Measurements from ENCODE around the gene TRPV6. TPM values are rescaled to one million over a fixed set of nuclear protein-coding genes. Genes with fewer than 3 reads are reported as not detected.

The TRPV6 gene
- total RNA-seq, 1 experiment from 2014 or later: not detected

DNA sequence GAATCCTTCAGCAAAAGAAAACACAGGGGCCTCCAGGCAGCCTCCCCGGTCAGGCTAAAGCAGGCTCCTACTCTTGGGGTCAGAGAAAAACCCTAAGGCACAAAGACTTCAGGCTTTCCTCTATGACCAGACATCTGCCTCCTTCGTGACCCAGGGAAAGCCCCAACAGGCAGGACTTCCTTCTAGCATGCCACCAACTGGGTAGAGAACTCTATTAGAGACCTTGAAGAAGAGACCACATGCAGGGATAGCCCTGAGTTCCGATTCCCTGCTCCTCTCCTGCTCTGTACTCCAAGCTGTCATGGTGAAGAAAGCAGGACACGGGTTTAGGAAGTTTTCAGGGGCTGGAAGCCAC, 1.3 kb downstream of the TRPV6 start:
- no peak overlapping the region for H3K4me3 ChIP-seq (ENCODE audit: low read depth, low read length, poor library complexity, severe bottlenecking)
- no TSS peak for BruUV-seq (replicated peaks)
- H3K36me3 ChIP-seq (ENCODE audit: insufficient read depth, low read length, poor library complexity, severe bottlenecking): no peaks in the 10 kb centered on the region
- H3K9me3 ChIP-seq (ENCODE audit: low read depth, low read length, poor library complexity, severe bottlenecking): no peaks in the 10 kb centered on the region
- intact Hi-C loops (cut with micrococcal nuclease; ENCODE audit: unreplicated experiment): loop anchor here (5.0 kb wide), 1 partner anchor 118 kb away; no protein-coding TSS in a partner anchor
- ChIA-PET CTCF (no interaction called here), POLR2A (ENCODE audit: low non-redundant PET) (no interaction called here)
- peaks cover 30% of the 10 kb centered on the region for H3K27me3 ChIP-seq (replicated peaks; ENCODE audit: insufficient read depth, low read depth, low read length, poor library complexity)
- no peak for TF ChIP-seq EZH2 (IDR thresholded peaks at IDR 0.05; ENCODE audit: borderline replicate concordance, low read depth, low read length, poor library complexity, severe bottlenecking)
- TF ChIP-seq, protein P1, sequence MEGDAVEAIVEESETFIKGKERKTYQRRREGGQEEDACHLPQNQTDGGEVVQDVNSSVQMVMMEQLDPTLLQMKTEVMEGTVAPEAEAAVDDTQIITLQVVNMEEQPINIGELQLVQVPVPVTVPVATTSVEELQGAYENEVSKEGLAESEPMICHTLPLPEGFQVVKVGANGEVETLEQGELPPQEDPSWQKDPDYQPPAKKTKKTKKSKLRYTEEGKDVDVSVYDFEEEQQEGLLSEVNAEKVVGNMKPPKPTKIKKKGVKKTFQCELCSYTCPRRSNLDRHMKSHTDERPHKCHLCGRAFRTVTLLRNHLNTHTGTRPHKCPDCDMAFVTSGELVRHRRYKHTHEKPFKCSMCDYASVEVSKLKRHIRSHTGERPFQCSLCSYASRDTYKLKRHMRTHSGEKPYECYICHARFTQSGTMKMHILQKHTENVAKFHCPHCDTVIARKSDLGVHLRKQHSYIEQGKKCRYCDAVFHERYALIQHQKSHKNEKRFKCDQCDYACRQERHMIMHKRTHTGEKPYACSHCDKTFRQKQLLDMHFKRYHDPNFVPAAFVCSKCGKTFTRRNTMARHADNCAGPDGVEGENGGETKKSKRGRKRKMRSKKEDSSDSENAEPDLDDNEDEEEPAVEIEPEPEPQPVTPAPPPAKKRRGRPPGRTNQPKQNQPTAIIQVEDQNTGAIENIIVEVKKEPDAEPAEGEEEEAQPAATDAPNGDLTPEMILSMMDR (conservative IDR thresholded peaks at IDR 0.05; ENCODE audit: low read depth, low read length): no peak
- DNase-seq (ENCODE audit: low spot score): no peak
- no peaks in the 10 kb centered on the region for H3K4me1 ChIP-seq (ENCODE audit: insufficient read depth, low read length, poor library complexity, severe bottlenecking)
- no peak overlapping the region for H3K27ac ChIP-seq (ENCODE audit: low read depth, low read length, poor library complexity, severe bottlenecking)

DNA sequence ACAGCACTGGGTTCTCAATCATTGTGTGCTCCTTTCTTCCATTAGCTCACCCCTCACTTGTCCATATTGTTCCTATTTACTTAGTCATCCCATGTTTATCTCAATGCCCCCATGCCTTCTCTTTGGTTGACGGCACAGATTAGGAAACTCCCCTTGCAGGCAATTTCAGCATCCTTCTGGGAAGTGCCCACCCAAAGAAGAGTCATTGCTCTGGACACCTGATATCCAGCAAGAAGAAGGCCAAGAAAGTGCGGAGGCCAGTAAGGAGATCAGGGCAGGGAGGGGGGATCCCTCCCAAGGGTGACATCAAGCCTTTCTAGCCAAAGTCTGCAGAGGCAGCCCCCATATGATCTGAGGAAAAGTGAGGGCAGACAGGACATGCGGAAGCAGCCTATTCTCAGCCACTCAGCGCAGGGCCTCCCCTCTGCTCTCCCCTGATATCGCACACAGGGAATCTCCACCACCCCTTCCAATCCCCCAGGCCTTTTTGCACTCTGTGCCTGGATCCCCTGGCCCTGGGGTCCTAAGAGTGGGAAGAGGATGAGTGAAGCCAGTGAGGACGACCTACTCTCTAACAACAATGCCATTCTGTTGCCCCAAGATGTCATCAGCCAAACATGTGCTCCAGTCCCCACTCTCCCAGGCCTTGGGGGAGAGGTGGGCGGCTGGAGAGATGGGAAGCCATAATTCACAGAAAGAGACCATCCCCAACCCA, 1.8 kb downstream of the TRPV6 start:
- BruUV-seq (replicated peaks): no TSS peak
- peaks cover 30% of the 10 kb centered on the region for H3K27me3 ChIP-seq (replicated peaks; ENCODE audit: insufficient read depth, low read depth, low read length, poor library complexity)
- DNase-seq (ENCODE audit: low spot score): no peak
- no peaks in the 10 kb centered on the region for H3K36me3 ChIP-seq (ENCODE audit: insufficient read depth, low read length, poor library complexity, severe bottlenecking)
- TF ChIP-seq, protein P1 (conservative IDR thresholded peaks at IDR 0.05; ENCODE audit: low read depth, low read length): no peak
- TF ChIP-seq EZH2 (IDR thresholded peaks at IDR 0.05; ENCODE audit: borderline replicate concordance, low read depth, low read length, poor library complexity, severe bottlenecking): no peak
- CTCF ChIA-PET: no interaction called here
- no peak overlapping the region for H3K4me3 ChIP-seq (ENCODE audit: low read depth, low read length, poor library complexity, severe bottlenecking)
- no peaks in the 10 kb centered on the region for H3K4me1 ChIP-seq (ENCODE audit: insufficient read depth, low read length, poor library complexity, severe bottlenecking)
- POLR2A ChIA-PET (ENCODE audit: low non-redundant PET): no interaction called here
- intact Hi-C loops (cut with micrococcal nuclease; ENCODE audit: unreplicated experiment): loop anchor here (5.0 kb wide), 1 partner anchor 119 kb away; no protein-coding TSS in a partner anchor
- H3K27ac ChIP-seq (ENCODE audit: low read depth, low read length, poor library complexity, severe bottlenecking): no peak overlapping the region
- no peaks in the 10 kb centered on the region for H3K9me3 ChIP-seq (ENCODE audit: low read depth, low read length, poor library complexity, severe bottlenecking)

DNA sequence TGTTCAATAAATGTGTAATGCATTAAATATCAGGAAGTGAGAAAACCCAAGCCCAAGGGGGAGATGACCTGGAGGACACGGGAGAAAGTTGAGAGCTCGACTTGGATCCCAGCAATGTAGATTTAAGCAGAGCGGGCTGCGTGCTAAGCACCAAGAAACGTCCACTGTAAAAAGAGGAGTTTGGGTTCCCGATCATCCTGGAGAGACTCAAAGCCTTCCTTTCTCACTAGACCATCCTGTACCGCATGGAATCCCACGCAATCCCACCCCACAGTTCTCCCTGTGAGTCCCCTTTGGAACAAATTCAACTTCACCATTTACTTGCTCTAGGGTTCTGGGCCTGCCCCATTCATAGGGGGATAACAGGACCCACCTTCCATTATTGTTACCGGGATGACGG, 2.4 kb downstream of the TRPV6 start:
- peaks cover 30% of the 10 kb centered on the region for H3K27me3 ChIP-seq (replicated peaks; ENCODE audit: insufficient read depth, low read depth, low read length, poor library complexity)
- H3K9me3 ChIP-seq (ENCODE audit: low read depth, low read length, poor library complexity, severe bottlenecking): no peaks in the 10 kb centered on the region
- no peaks in the 10 kb centered on the region for H3K36me3 ChIP-seq (ENCODE audit: insufficient read depth, low read length, poor library complexity, severe bottlenecking)
- BruUV-seq (replicated peaks): no TSS peak
- POLR2A ChIA-PET (ENCODE audit: low non-redundant PET): no interaction called here
- TF ChIP-seq, protein P1 (conservative IDR thresholded peaks at IDR 0.05; ENCODE audit: low read depth, low read length): no peak
- no peak for TF ChIP-seq EZH2 (IDR thresholded peaks at IDR 0.05; ENCODE audit: borderline replicate concordance, low read depth, low read length, poor library complexity, severe bottlenecking)
- DNase-seq (ENCODE audit: low spot score): no peak
- CTCF ChIA-PET: no interaction called here
- no peak overlapping the region for H3K27ac ChIP-seq (ENCODE audit: low read depth, low read length, poor library complexity, severe bottlenecking)
- H3K4me1 ChIP-seq (ENCODE audit: insufficient read depth, low read length, poor library complexity, severe bottlenecking): no peaks in the 10 kb centered on the region
- no peak overlapping the region for H3K4me3 ChIP-seq (ENCODE audit: low read depth, low read length, poor library complexity, severe bottlenecking)
- intact Hi-C loops (cut with micrococcal nuclease; ENCODE audit: unreplicated experiment): loop anchor here (5.0 kb wide), 1 partner anchor 119 kb away; no protein-coding TSS in a partner anchor

Data from A673 (cell line).